Keratinocyte (primary cell): ENCODE measurements around the gene DIS3L2. TPM values are rescaled to one million over a fixed set of nuclear protein-coding genes. Genes with fewer than 3 reads are reported as not detected.
"Not testable (repeated sequence)": the region's sequence is repeated elsewhere in the genome, so short reads cannot be mapped to it uniquely, and the experiment has no call there.

ENCODE experiments used
- DNase-seq: peaks from one replicate; pipeline ENCODE4 v3.0.0-alpha.2; 2011; ENCODE audit warnings: low read depth, missing footprints, low spot score
- FAIRE-seq: peaks from 2 replicates; lab custom pipeline; 2011; peaks lifted over from hg19 to GRCh38; lab: Jason Lieb, UNC
- H2AFZ ChIP-seq: 2 replicates; pipeline ENCODE4 v1.6.0; 2012; ENCODE audit warnings: low read length, control low read depth, inconsistent platforms; ENCODE audit not compliant: control insufficient read depth
- H3K27ac ChIP-seq: 2 replicates; pipeline ENCODE4 v1.5.1; 2011; ENCODE audit warnings: low read length; ENCODE audit not compliant: control insufficient read depth, insufficient read depth
- H3K27me3 ChIP-seq: 3 replicates; pipeline ENCODE4 v1.6.0; 2011; ENCODE audit warnings: low read length; ENCODE audit not compliant: control insufficient read depth, insufficient read depth; ENCODE audit errors: extremely low read depth
- H3K36me3 ChIP-seq, 2 experiments: 2 replicates in 1 of 2; 3 replicates in 1 of 2; pipeline ENCODE4 v1.5.1; 2011; ENCODE audit warnings: low read length in 2 of 2, mild to moderate bottlenecking in 1 of 2; ENCODE audit not compliant: control insufficient read depth in 2 of 2, insufficient read depth in 2 of 2; ENCODE audit errors: extremely low read depth in 1 of 2
- H3K4me1 ChIP-seq: 3 replicates; pipeline ENCODE4 v1.5.1; 2011; ENCODE audit warnings: low read length; ENCODE audit not compliant: control insufficient read depth, insufficient read depth; ENCODE audit errors: extremely low read depth
- H3K4me2 ChIP-seq: 3 replicates; pipeline ENCODE4 v1.6.0; 2011; ENCODE audit warnings: low read depth, low read length; ENCODE audit not compliant: control insufficient read depth, insufficient read depth; ENCODE audit errors: extremely low read depth
- H3K4me3 ChIP-seq, 3 experiments: fragments of 200-600 bp in 1 of 3; sonication (generic) in 1 of 3; 2 replicates in 2 of 3; 3 replicates in 1 of 3; pipeline ENCODE4 v1.5.1; 2011 to 2016; ENCODE audit warnings: low read length in 3 of 3, mild to moderate bottlenecking in 3 of 3, control low read depth in 2 of 3, inconsistent platforms in 1 of 3, low read depth in 1 of 3, mixed read lengths in 1 of 3, mixed run types in 1 of 3, moderate library complexity in 1 of 3; ENCODE audit not compliant: control insufficient read depth in 2 of 3, insufficient read depth in 2 of 3; ENCODE audit errors: extremely low read depth in 1 of 3
- H3K79me2 ChIP-seq: 2 replicates; pipeline ENCODE4 v1.6.0; 2012; ENCODE audit warnings: low read length; ENCODE audit not compliant: control insufficient read depth, insufficient read depth
- H3K9ac ChIP-seq: 3 replicates; pipeline ENCODE4 v1.6.0; 2011; ENCODE audit warnings: low read length; ENCODE audit not compliant: control insufficient read depth, insufficient read depth; ENCODE audit errors: extremely low read depth
- H3K9me1 ChIP-seq: 3 replicates; pipeline ENCODE4 v1.6.0; 2011; ENCODE audit warnings: low read length; ENCODE audit not compliant: control insufficient read depth, insufficient read depth; ENCODE audit errors: extremely low read depth
- H3K9me3 ChIP-seq: 2 replicates; pipeline ENCODE4 v1.5.1; 2012; ENCODE audit warnings: low read depth, low read length; ENCODE audit not compliant: control insufficient read depth
- H4K20me1 ChIP-seq: 3 replicates; pipeline ENCODE4 v1.6.0; 2011; ENCODE audit warnings: low read length; ENCODE audit not compliant: control insufficient read depth, insufficient read depth; ENCODE audit errors: extremely low read depth
- EZH2 ChIP-seq: IDR thresholded peaks from one replicate; pipeline ENCODE4 v1.6.1; 2012; ENCODE audit warnings: inconsistent platforms, mild to moderate bottlenecking, low read length, moderate library complexity
- dilution Hi-C: fragments of 300-500 bp; cut with MboI; formaldehyde crosslinking; loops from one replicate; pipeline ENCODE4 v1.7.0; 2020; ENCODE audit warnings: low sequenced_read_pairs; ENCODE audit not compliant: extremely low pct_ligation_motif_present
- polyA plus RNA-seq, 5 experiments: library from polyadenylated mRNA; depleted of rRNA in 3 of 5; stranded (reverse) in 3 of 5; stranded (forward) in 1 of 5; unstranded in 1 of 5; fragments of >200 nt; gene quantifications; 1 replicate in 1 of 5; 2 replicates in 3 of 5; 3 replicates in 1 of 5; pipeline versions ENCODE4 v1.2.1 to v1.2.3, GENCODE V29; 2011 to 2012; ENCODE audit warnings: missing spikeins in 2 of 5, low read depth in 1 of 5, low replicate concordance in 1 of 5
- TF ChIP-seq, protein P1 (sequence below), 3 experiments: IDR thresholded peaks in 1 of 3; conservative IDR thresholded peaks in 1 of 3; optimal IDR thresholded peaks in 1 of 3; 2 replicates in 2 of 3; 3 replicates in 1 of 3; pipeline versions ENCODE3 to v1.5.1; 2011; ENCODE audit warnings: low read length in 3 of 3, mild to moderate bottlenecking in 3 of 3, moderate library complexity in 2 of 3, control low read depth in 1 of 3, inconsistent platforms in 1 of 3; ENCODE audit not compliant: insufficient read depth in 2 of 3; ENCODE audit errors: extremely low read depth in 1 of 3

Gene DIS3L2
- polyA plus RNA-seq, 1 donor (not counting 4 experiments of a cell fraction or from before 2014, with no cell fraction given) = 8.6 TPM

DNA sequence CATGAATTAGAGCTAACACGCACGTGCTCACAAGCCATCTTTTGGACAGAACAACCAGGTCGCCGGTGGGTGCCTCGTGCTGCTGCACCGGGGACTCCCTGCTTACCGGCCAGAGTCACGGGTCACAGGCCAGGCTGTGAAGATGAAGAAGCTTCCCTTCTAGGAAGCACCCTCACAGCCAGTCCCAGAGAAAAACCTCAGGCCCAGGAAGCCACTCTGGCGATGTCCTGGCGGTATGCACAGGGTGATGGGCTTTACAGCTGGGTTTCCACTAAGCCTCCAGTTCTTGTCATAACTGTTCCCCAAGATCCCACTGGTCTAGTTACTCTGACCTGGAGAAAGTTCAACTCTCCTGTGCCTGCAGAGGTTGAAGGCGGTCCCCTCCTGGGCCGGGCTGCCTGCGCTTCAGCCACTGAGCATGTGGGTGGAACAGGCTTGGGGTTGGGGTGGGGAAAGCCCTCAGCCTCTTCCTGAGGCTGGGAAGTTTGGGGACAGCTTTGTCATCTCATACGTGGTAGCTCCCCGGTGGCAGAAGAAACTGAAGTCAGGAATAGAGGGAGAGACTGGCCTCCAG lies 15.2 kb upstream of the DIS3L2 start:
- no peak overlapping the region for H3K27ac ChIP-seq
- no peak for TF ChIP-seq EZH2
- TF ChIP-seq, protein P1, sequence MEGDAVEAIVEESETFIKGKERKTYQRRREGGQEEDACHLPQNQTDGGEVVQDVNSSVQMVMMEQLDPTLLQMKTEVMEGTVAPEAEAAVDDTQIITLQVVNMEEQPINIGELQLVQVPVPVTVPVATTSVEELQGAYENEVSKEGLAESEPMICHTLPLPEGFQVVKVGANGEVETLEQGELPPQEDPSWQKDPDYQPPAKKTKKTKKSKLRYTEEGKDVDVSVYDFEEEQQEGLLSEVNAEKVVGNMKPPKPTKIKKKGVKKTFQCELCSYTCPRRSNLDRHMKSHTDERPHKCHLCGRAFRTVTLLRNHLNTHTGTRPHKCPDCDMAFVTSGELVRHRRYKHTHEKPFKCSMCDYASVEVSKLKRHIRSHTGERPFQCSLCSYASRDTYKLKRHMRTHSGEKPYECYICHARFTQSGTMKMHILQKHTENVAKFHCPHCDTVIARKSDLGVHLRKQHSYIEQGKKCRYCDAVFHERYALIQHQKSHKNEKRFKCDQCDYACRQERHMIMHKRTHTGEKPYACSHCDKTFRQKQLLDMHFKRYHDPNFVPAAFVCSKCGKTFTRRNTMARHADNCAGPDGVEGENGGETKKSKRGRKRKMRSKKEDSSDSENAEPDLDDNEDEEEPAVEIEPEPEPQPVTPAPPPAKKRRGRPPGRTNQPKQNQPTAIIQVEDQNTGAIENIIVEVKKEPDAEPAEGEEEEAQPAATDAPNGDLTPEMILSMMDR (optimal IDR thresholded peaks at IDR 0.05 in 1 of 3, IDR thresholded peaks at IDR 0.05 in 1 of 3, conservative IDR thresholded peaks at IDR 0.05 in 1 of 3; ENCODE audit: extremely low read depth in 1 of 3, insufficient read depth in 2 of 3, low read length in 3 of 3) = no peak
- FAIRE-seq = no peak

DNA sequence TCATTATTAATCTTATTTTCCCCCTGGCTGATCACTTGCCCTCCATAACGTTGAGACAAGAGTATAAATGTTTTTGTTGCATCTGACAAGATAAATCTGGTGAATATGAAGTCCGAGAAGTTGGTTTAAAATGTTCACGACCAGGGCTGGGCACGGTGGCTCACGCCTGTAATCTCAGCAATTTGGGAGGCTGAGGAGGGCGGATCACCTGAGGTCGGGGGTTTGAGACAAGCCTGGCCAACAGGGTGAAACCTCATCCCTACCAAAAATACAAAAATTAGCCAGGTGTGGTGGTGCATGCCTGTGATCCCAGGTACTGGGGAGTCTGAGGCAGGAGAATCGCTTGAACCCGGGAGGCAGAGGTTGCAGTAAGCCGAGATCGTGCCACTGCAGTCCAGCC lies 14.4 kb upstream of the DIS3L2 start:
- H3K79me2 ChIP-seq, H3K4me2 ChIP-seq, H3K9me3 ChIP-seq, H4K20me1 ChIP-seq, H3K4me3 ChIP-seq, H3K36me3 ChIP-seq, DNase-seq, FAIRE-seq, H3K9me1 ChIP-seq, H3K27ac ChIP-seq, H3K4me1 ChIP-seq, H3K27me3 ChIP-seq, dilution Hi-C loops, H2AFZ ChIP-seq, H3K9ac ChIP-seq: not testable (repeated sequence)

More for the DNA sequence above, 15.2 kb upstream of the DIS3L2 start:
- no peak overlapping the region for H2AFZ ChIP-seq
- no peak overlapping the region for H3K4me2 ChIP-seq
- H3K4me1 ChIP-seq = no peaks in the 10 kb centered on the region
- peaks cover 6% of the 10 kb centered on the region for H3K27me3 ChIP-seq
- no peaks in the 10 kb centered on the region for H3K9me3 ChIP-seq
- no peaks in the 10 kb centered on the region for H3K9me1 ChIP-seq
- no peak overlapping the region for H3K9ac ChIP-seq
- dilution Hi-C loops = no loop called here
- no peaks in the 10 kb centered on the region for H4K20me1 ChIP-seq
- no peak for DNase-seq
- H3K79me2 ChIP-seq = no peaks in the 10 kb centered on the region
- H3K4me3 ChIP-seq = no peak overlapping the region
- H3K36me3 ChIP-seq = no peaks in the 10 kb centered on the region

DNA sequence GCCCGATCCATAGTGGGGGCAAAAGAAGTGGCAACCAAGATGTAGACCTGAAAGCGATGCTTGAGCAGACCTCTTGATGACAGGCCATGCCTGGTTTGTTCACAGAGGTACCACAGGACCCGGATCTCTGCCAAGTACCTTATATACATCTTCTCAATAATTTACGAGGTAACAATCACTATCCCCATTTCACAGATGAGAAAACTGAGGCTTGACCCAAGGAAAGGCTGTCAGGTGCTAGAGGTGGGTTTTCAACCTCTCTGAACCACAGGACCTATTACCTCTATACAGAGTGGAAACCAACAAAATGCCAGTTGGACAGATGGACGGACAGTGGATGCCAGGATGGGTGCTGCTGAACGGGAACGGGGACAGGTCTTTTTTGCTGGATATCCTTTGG lies 13.8 kb upstream of the DIS3L2 start:
- Histone ChIP-seq H3K9me3 (no peaks in the 10 kb centered on the region), H3K9me1 (no peaks in the 10 kb centered on the region), H3K27me3 (peaks cover 6% of the 10 kb centered on the region), H3K4me3 (no peak overlapping the region), H3K4me1 (no peaks in the 10 kb centered on the region), H3K9ac (no peak overlapping the region), H4K20me1 (no peaks in the 10 kb centered on the region), H2AFZ (no peak overlapping the region), H3K36me3 (no peaks in the 10 kb centered on the region), H3K4me2 (no peak overlapping the region), H3K27ac (no peak overlapping the region), H3K79me2 (no peaks in the 10 kb centered on the region)
- FAIRE-seq (no peak), DNase-seq (no peak)
- dilution Hi-C loops = no loop called here
- no peak for TF ChIP-seq EZH2
- TF ChIP-seq, protein P1 (optimal IDR thresholded peaks at IDR 0.05 in 1 of 3, IDR thresholded peaks at IDR 0.05 in 1 of 3, conservative IDR thresholded peaks at IDR 0.05 in 1 of 3; ENCODE audit: extremely low read depth in 1 of 3, insufficient read depth in 2 of 3, low read length in 3 of 3) = no peak
